ENCODE data around the gene CLEC12A. TPM values are rescaled to one million over a fixed set of nuclear protein-coding genes. Genes with fewer than 3 reads are reported as not detected.

CLEC12A gene
- total and polyA plus RNA-seq, 2 of the 4 experiments (the other 2 are of a cell fraction): not detected

DNA sequence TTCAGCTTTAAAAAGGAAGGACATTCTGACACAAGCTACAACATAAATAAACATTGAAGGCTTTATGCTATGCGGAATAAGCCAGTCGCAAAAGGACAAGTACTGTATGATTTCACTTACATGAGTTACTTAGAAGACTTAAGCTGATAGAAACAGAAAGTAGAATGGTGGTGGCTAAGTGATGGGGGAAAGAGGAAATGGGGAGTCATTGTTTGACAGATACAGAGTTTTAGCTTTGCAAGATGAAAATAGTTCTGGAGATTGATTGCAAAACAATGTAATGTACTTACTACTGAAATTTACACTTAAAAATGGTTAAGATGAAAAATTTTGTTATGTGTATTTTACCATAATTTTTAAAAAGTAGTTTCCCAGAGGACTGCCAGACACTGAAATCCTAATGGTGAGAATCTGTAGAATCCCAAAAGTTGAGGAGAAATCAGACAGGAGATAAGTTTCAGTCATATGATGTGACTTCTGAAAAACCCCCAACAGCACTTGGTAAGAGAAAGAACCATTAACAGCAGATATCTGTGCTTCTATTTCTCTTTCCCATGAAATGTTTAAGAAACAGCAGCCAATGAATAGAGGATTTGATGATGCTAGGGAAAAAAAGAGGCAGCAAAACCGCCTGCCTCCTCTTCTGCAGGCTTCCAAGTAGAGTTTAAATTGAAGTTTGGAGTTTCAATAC, 22.5 kb upstream of the CLEC12A start:
- dilution Hi-C loops (cut with HindIII; ENCODE audit: low sequenced_read_pairs, unreplicated experiment) (no loop called here), in situ Hi-C loops (cut with MboI; ENCODE audit: low sequenced_read_pairs) (no loop called here), intact Hi-C loops (cut with micrococcal nuclease) (no loop called here)
- Histone ChIP-seq H3K4me3 (ENCODE audit: insufficient read depth, low read depth, low read length) (no peak overlapping the region), H4K5ac (ENCODE audit: low read depth, low read length) (no peak overlapping the region), H2BK20ac (ENCODE audit: low read depth, low read length) (no peak overlapping the region), H3K9me1 (ENCODE audit: insufficient read depth, low read length) (no peaks in the 10 kb centered on the region; the same call in 1 of the 2 replicates), H2AFZ (replicated peaks; ENCODE audit: low read length, poor library complexity) (no peak overlapping the region), H3K4me2 (ENCODE audit: low read depth, low read length) (no peak overlapping the region), H3K23ac (ENCODE audit: low read depth, low read length) (no peak overlapping the region), H3K27ac (ENCODE audit: insufficient read depth, low read length) (no peak overlapping the region), H3K4ac (ENCODE audit: low read depth, low read length) (no peak overlapping the region), H4K8ac (ENCODE audit: low read depth in 2 of 2, low read length in 2 of 2) (no peak overlapping the region), H3K27me3 (ENCODE audit: control insufficient read depth, insufficient read depth, low read length) (peaks cover 2% of the 10 kb centered on the region; the same call in 1 of the 2 replicates), H2BK15ac (ENCODE audit: low read depth, low read length) (no peak overlapping the region), H2AK5ac (ENCODE audit: low read depth, low read length) (no peak overlapping the region), H4K20me1 (ENCODE audit: insufficient read depth, low read length) (no peaks in the 10 kb centered on the region), H2BK5ac (ENCODE audit: low read depth, low read length, poor library complexity, severe bottlenecking) (no peak overlapping the region), H3K4me1 (ENCODE audit: control insufficient read depth, insufficient read depth, low read length) (no peaks in the 10 kb centered on the region), H2AK9ac (replicated peaks; ENCODE audit: low read depth, low read length, poor library complexity) (no peak overlapping the region), H3K18ac (ENCODE audit: low read depth, low read length) (no peak overlapping the region), H3K14ac (replicated peaks; ENCODE audit: low read depth, low read length) (no peak overlapping the region), H3K36me3 (ENCODE audit: control insufficient read depth, insufficient read depth, low read length) (no peaks in the 10 kb centered on the region), H2BK120ac (ENCODE audit: low read depth, low read length) (no peak overlapping the region), H3K9me3 (ENCODE audit: control insufficient read depth, insufficient read depth, low read length) (no peaks in the 10 kb centered on the region), H4K91ac (ENCODE audit: insufficient read depth, low read depth, low read length) (no peak overlapping the region), H3K9ac (ENCODE audit: low read depth, low read length) (no peak overlapping the region), H3K79me1 (ENCODE audit: low read depth in 1 of 2, low read length in 2 of 2) (no peaks in the 10 kb centered on the region), H3K56ac (ENCODE audit: extremely low read depth, insufficient read depth, low read length) (no peak overlapping the region)
- no peak for TF ChIP-seq BHLHE40 (IDR thresholded peaks at IDR 0.05; ENCODE audit: low read depth, low read length)
- TF ChIP-seq MAFK (IDR thresholded peaks at IDR 0.05; ENCODE audit: low read depth, low read length): no peak
- no peak for TF ChIP-seq CHD1 (IDR thresholded peaks at IDR 0.05; ENCODE audit: low read depth, low read length)
- TF ChIP-seq RCOR1 (IDR thresholded peaks at IDR 0.05; ENCODE audit: insufficient replicate concordance, low read length): no peak
- no peak for TF ChIP-seq SMC3 (IDR thresholded peaks at IDR 0.05; ENCODE audit: low read depth, low read length)
- BruUV-seq (replicated peaks): no TSS peak
- no CpG with 5 or more reads among the region's 3 CpGs for WGBS, 2 experiments (ENCODE audit: extremely low coverage in 2 of 2, insufficient read length in 1 of 2)
- no peak for DNase-seq
- ChIA-PET POLR2A (ENCODE audit: unreplicated experiment) (no interaction called here), CTCF (no interaction called here)
- no peak for ATAC-seq (ENCODE audit: low read depth)

Measured in IMR-90 (cell line).